ENCODE results near the gene ARHGAP15.

Gene ARHGAP15

GRCh38 chr2:143354050-143354750 lies 225.0 kb downstream of the ARHGAP15 start:
- DNase-seq: no peak

- no peak for DNase-seq
Observed at GRCh38 chr2:143355870-143356269, 226.7 kb downstream of the ARHGAP15 start.

GRCh38 chr2:143356336-143356735 lies 227.1 kb downstream of the ARHGAP15 start:
- no peak for DNase-seq

GRCh38 chr2:143356736-143357446 lies 227.7 kb downstream of the ARHGAP15 start:
- DNase-seq: no peak

- DNase-seq: peak; percentile 41
Observed at GRCh38 chr2:143357966-143358365, 228.7 kb downstream of the ARHGAP15 start.

GRCh38 chr2:143361346-143361745 lies 232.1 kb downstream of the ARHGAP15 start:
- no peak for DNase-seq

- DNase-seq: no peak
Observed at GRCh38 chr2:143371616-143372015, 242.4 kb downstream of the ARHGAP15 start.

- DNase-seq: no peak
Observed at GRCh38 chr2:143375384-143375880, 246.2 kb downstream of the ARHGAP15 start.

GRCh38 chr2:143378996-143379395 lies 249.8 kb downstream of the ARHGAP15 start:
- DNase-seq: no peak

GRCh38 chr2:143379955-143380354 lies 250.7 kb downstream of the ARHGAP15 start:
- no peak for DNase-seq

GRCh38 chr2:143382573-143382972 lies 253.4 kb downstream of the ARHGAP15 start:
- DNase-seq: peak; percentile 8

GRCh38 chr2:143383016-143383415 lies 253.8 kb downstream of the ARHGAP15 start:
- DNase-seq: no peak

- no peak for DNase-seq
Observed at GRCh38 chr2:143384111-143384510, 254.9 kb downstream of the ARHGAP15 start.

GRCh38 chr2:143390171-143390570 lies 261.0 kb downstream of the ARHGAP15 start:
- peak; percentile 62 for DNase-seq

GRCh38 chr2:143392358-143392757 lies 263.1 kb downstream of the ARHGAP15 start:
- no peak for DNase-seq

- DNase-seq: no peak
Observed at GRCh38 chr2:143394062-143394461, 264.8 kb downstream of the ARHGAP15 start.

- DNase-seq: no peak
Observed at GRCh38 chr2:143397884-143398614, 268.8 kb downstream of the ARHGAP15 start.

GRCh38 chr2:143398781-143399180 lies 269.6 kb downstream of the ARHGAP15 start:
- DNase-seq: no peak

- DNase-seq: no peak
Observed at GRCh38 chr2:143399631-143400069, 270.4 kb downstream of the ARHGAP15 start.

GRCh38 chr2:143401861-143402260 lies 272.6 kb downstream of the ARHGAP15 start:
- DNase-seq: no peak

GRCh38 chr2:143402451-143402850 lies 273.2 kb downstream of the ARHGAP15 start:
- no peak for DNase-seq

- no peak for DNase-seq
Observed at GRCh38 chr2:143410082-143410897, 281.1 kb downstream of the ARHGAP15 start.

GRCh38 chr2:143415571-143415970 lies 286.4 kb downstream of the ARHGAP15 start:
- DNase-seq: no peak

All from retina (tissue), 1 donor.